GM12865 (cell line): Measurements from ENCODE around the gene CLEC4M.
A peak's percentile ranks its signal among the peaks of the same experiment; 100 is the strongest.

ENCODE experiments used
- DNase-seq: peaks from one replicate; pipeline ENCODE4 v3.0.0; 2010; ENCODE audit warnings: low read depth
- H3K4me3 ChIP-seq: 2 replicates; pipeline ENCODE4 v1.5.1; 2011; ENCODE audit warnings: mild to moderate bottlenecking, low read depth, low read length, control low read depth
- CTCF ChIP-seq: IDR thresholded peaks from 2 replicates; pipeline ENCODE4 v1.5.1; 2011; ENCODE audit warnings: low read length, control low read depth, low read depth, inconsistent platforms; ENCODE audit not compliant: insufficient read depth; ENCODE audit errors: missing control alignments

Gene CLEC4M

GRCh38 chr19:7739801-7740681 is 23.0 kb upstream of the CLEC4M start:
- DNase-seq, result no peak
- TF ChIP-seq CTCF, result no peak
- no peak overlapping the region for H3K4me3 ChIP-seq

DNA sequence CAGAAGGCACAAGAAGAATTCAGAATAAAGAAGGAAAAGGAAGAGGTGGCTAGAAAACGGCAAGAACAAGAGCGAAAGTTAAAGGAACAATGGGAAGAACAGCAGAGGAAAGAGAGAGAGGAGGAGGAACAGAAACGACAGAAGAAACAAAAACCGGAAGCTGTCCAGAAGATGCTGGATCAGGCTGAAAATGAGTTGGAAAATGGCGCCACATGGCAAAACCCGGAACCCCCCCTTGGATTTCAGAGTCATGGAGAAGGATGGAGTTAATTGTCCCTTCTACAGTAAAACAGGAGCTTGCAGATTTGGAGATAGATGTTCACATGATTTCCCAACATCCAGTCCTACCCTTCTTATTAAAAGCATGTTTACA is 22.4 kb upstream of the CLEC4M start:
- TF ChIP-seq CTCF, result no peak
- no peak overlapping the region for H3K4me3 ChIP-seq
- no peak for DNase-seq

DNA sequence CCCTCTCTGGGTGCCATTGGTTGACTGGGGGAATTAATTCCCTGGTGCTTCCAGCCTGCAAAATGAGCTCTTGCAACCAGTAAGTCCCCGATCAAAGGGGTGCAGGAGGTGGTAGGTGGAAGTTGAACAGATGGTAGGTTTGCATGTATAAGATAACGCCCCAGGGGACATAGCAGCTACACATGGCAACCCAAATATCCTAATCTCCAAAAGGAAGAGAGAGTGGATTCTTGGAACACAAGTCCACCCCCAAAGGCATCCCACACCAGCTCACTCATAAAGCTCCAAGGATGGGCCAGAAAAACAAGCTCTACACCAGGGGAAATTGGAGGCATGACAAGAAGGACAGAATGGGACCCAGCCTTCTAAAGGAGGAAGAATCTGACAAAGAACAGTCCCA is 20.5 kb upstream of the CLEC4M start:
- TF ChIP-seq CTCF, result no peak
- no peak overlapping the region for H3K4me3 ChIP-seq
- peak; percentile 35 for DNase-seq

GRCh38 chr19:7742991-7743390 is 20.1 kb upstream of the CLEC4M start:
- no peak for DNase-seq
- TF ChIP-seq CTCF, result no peak
- no peak overlapping the region for H3K4me3 ChIP-seq

GRCh38 chr19:7743425-7743841 is 19.6 kb upstream of the CLEC4M start:
- DNase-seq, result peak; percentile 88
- TF ChIP-seq CTCF, result no peak

DNA sequence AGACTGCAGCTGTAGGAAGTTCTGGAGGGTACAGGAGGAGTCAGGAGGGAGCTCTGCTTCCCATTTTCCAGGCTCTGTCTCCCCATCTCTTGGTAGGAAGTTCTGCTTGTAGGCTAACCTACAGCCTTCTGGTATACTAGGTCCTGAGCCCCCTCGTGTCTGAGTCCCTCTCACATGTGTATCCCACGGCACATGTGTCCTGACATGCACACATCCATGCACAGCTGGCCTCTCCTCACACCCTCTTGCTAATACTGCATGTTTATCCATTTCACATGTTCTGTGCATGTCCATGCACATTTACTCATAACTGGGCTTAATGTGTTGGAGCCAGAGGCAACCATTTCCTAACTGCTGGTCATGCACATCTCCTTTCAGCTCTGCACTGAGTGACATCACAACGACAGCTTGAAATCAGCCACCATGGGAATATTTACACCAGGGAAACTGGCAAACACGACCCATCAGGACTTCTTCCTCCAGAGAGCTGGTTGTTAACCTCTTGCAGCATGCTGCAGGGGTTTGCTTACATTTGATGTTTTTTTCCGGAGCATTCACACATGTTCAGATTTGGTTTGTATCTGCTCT is 18.8 kb upstream of the CLEC4M start:
- no peak for TF ChIP-seq CTCF
- peak; percentile 45 for DNase-seq
- H3K4me3 ChIP-seq, result peak overlapping the region; percentile 17

More at GRCh38 chr19:7743425-7743841, 19.6 kb upstream of the CLEC4M start:
- H3K4me3 ChIP-seq, result no peak overlapping the region
